ENCODE results near the gene MRPS21.
A peak's percentile ranks its signal among the peaks of the same experiment; 100 is the strongest.
"Not testable (repeated sequence)": the region's sequence is repeated elsewhere in the genome, so short reads cannot be mapped to it uniquely, and the experiment has no call there.

The MRPS21 gene

GRCh38 chr1:150281758-150282557 lies 11.7 kb upstream of the MRPS21 start, which contains the start of gene CIART:
Gene CIART, plus strand, starts transcription at chr1:150282554. Its CDS starts 714 bp downstream, at chr1:150283268.
- DNase-seq, result peak; percentile 72

GRCh38 chr1:150282558-150282958 lies 11.1 kb upstream of the MRPS21 start:
- no peak for DNase-seq

DNA sequence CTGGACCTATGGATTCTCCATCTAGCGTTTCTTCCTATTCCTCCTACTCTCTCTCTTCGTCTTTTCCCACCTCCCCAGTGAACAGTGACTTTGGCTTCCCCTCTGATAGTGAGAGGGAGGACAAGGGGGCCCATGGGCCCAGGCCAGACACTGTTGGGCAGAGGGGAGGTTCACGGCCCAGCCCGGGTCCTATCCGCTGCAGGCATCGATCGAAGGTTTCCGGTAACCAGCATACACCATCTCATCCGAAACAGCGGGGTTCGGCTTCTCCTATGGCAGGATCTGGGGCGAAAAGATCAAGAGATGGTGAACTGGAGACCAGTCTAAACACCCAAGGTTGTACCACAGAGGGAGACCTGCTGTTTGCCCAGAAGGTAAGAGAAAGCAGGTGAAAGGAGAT lies 10.4 kb upstream of the MRPS21 start:
- DNase-seq, result no peak

DNA sequence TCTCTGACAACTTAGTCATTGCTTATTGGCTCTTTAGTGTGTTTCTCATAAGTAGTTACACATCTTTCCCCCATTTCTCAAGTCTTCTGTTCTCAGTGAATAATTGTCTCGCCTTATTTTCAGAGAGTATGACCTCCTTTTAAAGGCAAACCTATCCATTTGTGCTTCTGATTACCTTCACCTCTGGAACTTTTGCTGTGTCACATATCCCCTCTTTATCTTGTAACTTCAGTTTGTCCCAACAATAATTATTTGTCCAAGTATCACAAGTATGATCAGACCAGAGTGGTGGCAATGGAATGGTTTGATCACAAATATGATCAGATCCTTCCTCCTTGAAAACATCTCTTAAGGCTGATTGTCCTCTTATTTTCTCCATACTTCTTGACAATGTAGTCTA lies 5.3 kb upstream of the MRPS21 start:
- no peak for DNase-seq

- DNase-seq, result no peak
These were observed 4.8 kb upstream of the MRPS21 start for GRCh38 chr1:150288822-150289221.

DNA sequence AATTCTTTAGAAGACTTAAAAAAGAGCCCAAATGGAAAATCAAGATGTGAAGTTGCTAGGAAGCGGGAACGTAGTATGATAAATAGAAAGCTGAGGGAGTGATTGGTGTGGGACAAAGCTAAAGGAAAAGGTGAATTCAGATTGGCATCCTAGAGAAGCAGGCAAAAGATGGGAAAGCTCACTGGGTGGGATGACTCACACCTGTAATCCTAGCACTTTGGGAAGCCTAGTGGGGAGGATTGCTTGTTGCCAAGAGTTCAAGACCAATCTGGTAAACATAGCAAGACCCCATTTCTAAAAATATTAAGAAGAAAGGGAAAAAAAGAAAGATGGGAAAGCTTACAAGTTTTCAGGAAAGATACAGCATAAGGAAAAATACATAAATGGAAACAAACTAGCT lies 1.8 kb downstream of the MRPS21 start:
- no peak for DNase-seq

- no peak for DNase-seq
These were observed 6.1 kb downstream of the MRPS21 start for GRCh38 chr1:150299716-150300115.

GRCh38 chr1:150302338-150302737 lies 8.7 kb downstream of the MRPS21 start:
- DNase-seq, result no peak

- no peak for DNase-seq
These were observed 9.2 kb downstream of the MRPS21 start for GRCh38 chr1:150302902-150303301.

- DNase-seq, result not testable (repeated sequence)
These were observed 14.9 kb downstream of the MRPS21 start for GRCh38 chr1:150308585-150308984.

GRCh38 chr1:150309758-150310508 lies 16.3 kb downstream of the MRPS21 start:
- no peak for DNase-seq

- no peak for DNase-seq
These were observed 18.1 kb downstream of the MRPS21 start for GRCh38 chr1:150311762-150312161.

DNA sequence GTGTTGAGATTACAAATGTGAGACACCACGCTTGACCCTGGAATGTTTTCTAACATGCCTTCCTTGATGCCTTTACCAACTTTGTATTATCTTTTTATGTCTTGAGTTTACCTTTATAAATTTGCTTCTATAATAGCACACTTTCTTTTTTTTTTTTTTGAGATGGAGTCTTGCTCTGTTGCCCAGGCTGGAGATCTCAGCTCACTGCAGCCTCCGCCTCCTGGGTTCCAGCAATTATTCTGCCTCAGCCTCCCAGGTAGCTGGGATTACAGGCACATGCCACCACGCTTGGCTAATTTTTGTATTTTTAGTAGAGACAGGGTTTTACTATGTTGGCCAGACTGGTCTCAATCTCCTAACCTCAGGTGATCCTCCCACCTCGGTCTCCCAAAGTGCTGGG lies 21.0 kb downstream of the MRPS21 start:
- not testable (repeated sequence) for DNase-seq

GRCh38 chr1:150320667-150320978 lies 27.0 kb downstream of the MRPS21 start:
- no peak for DNase-seq

DNA sequence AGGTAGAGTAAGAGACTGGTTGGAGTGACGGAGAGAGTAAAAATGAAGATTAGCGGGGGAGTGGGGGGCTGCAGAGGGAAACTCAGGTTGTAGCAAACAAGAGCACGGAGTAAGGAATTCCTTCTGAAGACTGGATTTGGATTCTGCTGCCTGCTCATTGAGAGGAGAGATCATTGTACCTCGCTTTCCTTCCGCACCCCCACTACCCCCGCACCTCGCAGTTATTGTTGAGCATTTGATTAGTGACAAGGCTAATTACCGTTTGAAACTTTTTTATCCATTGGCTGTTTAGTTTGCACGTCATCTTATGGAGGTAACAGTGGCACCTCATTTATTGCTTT lies 28.1 kb downstream of the MRPS21 start:
- no peak for DNase-seq

DNA sequence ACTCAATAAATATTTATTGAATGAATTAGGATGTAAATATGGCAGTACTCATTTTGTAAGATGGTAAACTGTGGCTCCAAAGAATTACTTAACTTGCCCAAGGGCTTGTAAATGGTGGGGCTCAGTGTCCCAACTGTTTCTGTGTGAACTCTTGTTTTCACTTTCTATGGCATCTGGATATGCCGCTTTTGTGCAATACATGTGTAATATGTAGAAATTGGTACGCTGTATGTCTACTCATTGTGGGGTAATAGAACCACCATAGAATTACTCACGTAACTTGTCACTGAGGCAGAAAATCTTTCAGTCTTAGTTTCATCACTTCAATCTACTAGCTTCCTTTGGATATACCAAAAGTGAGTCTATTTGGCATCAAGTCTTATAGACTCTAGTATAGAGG lies 28.6 kb downstream of the MRPS21 start:
- DNase-seq, result no peak

GRCh38 chr1:150332651-150333290 lies 39.1 kb downstream of the MRPS21 start:
- DNase-seq, result no peak

DNA sequence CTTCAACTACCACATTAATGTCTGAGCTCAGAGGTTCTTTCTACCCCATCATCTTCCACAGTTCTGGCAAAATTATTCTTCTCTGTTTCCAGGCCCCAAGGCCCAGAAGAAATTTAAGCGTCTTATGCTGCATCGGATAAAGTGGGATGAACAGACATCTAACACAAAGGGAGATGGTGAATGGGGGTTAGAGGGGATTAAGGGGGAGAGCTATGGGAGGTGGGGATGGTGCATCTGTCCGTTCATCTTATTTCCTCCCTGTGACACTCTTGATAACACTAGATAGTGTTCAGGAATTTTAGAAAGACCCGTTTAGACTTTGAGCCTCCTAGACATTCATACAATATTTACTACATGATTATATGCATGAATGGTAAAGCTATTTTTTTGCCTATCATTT lies 52.7 kb downstream of the MRPS21 start:
- DNase-seq, result no peak

GRCh38 chr1:150352866-150353265 lies 59.2 kb downstream of the MRPS21 start:
- DNase-seq, result no peak

Measured in activated CD4-positive, alpha-beta T cell treated with anti-CD3 and anti-CD28 coated beads for 1 hour (primary cell).